Testis (tissue), 3 donors: Measurements from ENCODE around the gene TRAP1. TPM values are rescaled to one million over a fixed set of nuclear protein-coding genes. Genes with fewer than 3 reads are reported as not detected.

Experiments used
- DNase-seq: peaks from one replicate; pipeline ENCODE4 v3.0.0-alpha.2; 2019
- H3K27ac ChIP-seq, 2 donors: fragments of 200-600 bp; sonication (generic); one replicate each; pipeline ENCODE4 v1.5.1; 2019
- H3K27me3 ChIP-seq: fragments of 200-600 bp; sonication (generic); one replicate; pipeline ENCODE4 v1.5.1; 2019
- H3K36me3 ChIP-seq: fragments of 200-600 bp; sonication (generic); one replicate; pipeline ENCODE4 v1.5.1; 2017; ENCODE audit warnings: low read depth; ENCODE audit errors: missing control alignments
- H3K4me1 ChIP-seq: fragments of 200-600 bp; sonication (generic); one replicate; pipeline ENCODE4 v1.5.1; 2019
- H3K4me3 ChIP-seq, 2 donors: fragments of 200-600 bp; sonication (generic); one replicate each; pipeline ENCODE4 v1.5.1; 2017 to 2019
- H3K9me3 ChIP-seq: fragments of 200-600 bp; sonication (generic); one replicate; pipeline ENCODE4 v1.5.1; 2017
- CTCF ChIP-seq, 3 experiments: fragments of 450-650 bp in 2 of 3; fragments of 200-600 bp in 1 of 3; sonication (generic) in 1 of 3; IDR thresholded peaks; one replicate each; pipeline ENCODE4 v1.5.1; 2016 to 2019; ENCODE audit warnings: antibody characterized with exemption in 3 of 3, mild to moderate bottlenecking in 2 of 3, moderate library complexity in 1 of 3
- POLR2A ChIP-seq: fragments of 450-650 bp; IDR thresholded peaks from one replicate; pipeline ENCODE4 v1.6.1; 2017; ENCODE audit warnings: antibody characterized with exemption, mild to moderate bottlenecking, moderate library complexity
- WGBS, 2 donors: methylation state at CpG; one replicate each; pipeline ENCODE4 v1.1.5; 2018; 5-methylcytosine and 5-hydroxymethylcytosine counted together
- intact Hi-C: fragments of 100-400 bp; cut with DNase I; formaldehyde crosslinking; loops from one replicate; pipeline ENCODE4 v1.15.1; 2023; ENCODE audit warnings: low total_unique reads
- polyA plus RNA-seq: library from polyadenylated mRNA; stranded (reverse); fragments of 350-450 nt; fragmentation: Illumina TruSeq; extraction: RNeasy Lipid Tissue Mini Kit (QIAGEN cat#74804); gene quantifications from one replicate; pipeline ENCODE4 v1.2.3, GENCODE V29; 2014; ENCODE audit warnings: low read depth, low replicate concordance; ENCODE audit not compliant: insufficient read depth
- total RNA-seq, 2 donors: library from RNA; depleted of rRNA; stranded (reverse); fragments of >200 nt; gene quantifications; one replicate each; pipeline ENCODE4 v1.2.3, GENCODE V29; 2016

The TRAP1 gene
- total and polyA plus RNA-seq, 3 donors from 2014 or later, result 80.0 to 140 (median 131) TPM

- H3K27ac ChIP-seq, result no peak overlapping the region
- H3K4me3 ChIP-seq, result no peak overlapping the region
- WGBS, 2 donors, result 61 to 65% methylated on average over 13 of the region's 13 CpGs
- H3K27me3 ChIP-seq, result no peaks in the 10 kb centered on the region
- no peak for TF ChIP-seq CTCF (IDR thresholded peaks at IDR 0.05)
- no peak for TF ChIP-seq POLR2A
- H3K9me3 ChIP-seq, result no peaks in the 10 kb centered on the region
- H3K36me3 ChIP-seq, result no peaks in the 10 kb centered on the region
- no peaks in the 10 kb centered on the region for H3K4me1 ChIP-seq
- no peak for DNase-seq
- intact Hi-C loops, result no loop called here
Measured at GRCh38 chr16:3696425-3697218, 20.7 kb downstream of the TRAP1 start.

GRCh38 chr16:3695610-3696369 is 21.5 kb downstream of the TRAP1 start:
- no peak for TF ChIP-seq POLR2A
- TF ChIP-seq CTCF (IDR thresholded peaks at IDR 0.05), result no peak
- Histone ChIP-seq H3K36me3 (no peaks in the 10 kb centered on the region), H3K27me3 (no peaks in the 10 kb centered on the region), H3K27ac (no peak overlapping the region), H3K4me3 (no peak overlapping the region), H3K4me1 (no peaks in the 10 kb centered on the region), H3K9me3 (no peaks in the 10 kb centered on the region)
- WGBS, 2 donors, result 87 to 91% methylated on average over 19 of the region's 19 CpGs
- intact Hi-C loops, result no loop called here
- no peak for DNase-seq

- 87 to 88% methylated on average over 9 of the region's 9 CpGs for WGBS, 2 donors
- H3K4me1 ChIP-seq, result no peaks in the 10 kb centered on the region
- intact Hi-C loops, result loop anchor here (5.0 kb wide), 1 partner anchor 188 kb away; the partner anchor contains the start of gene CREBBP
- no peak overlapping the region for H3K27ac ChIP-seq
- TF ChIP-seq POLR2A (no peak), CTCF (IDR thresholded peaks at IDR 0.05) (no peak)
- H3K36me3 ChIP-seq, result no peaks in the 10 kb centered on the region
- no peak overlapping the region for H3K4me3 ChIP-seq
- H3K9me3 ChIP-seq, result no peaks in the 10 kb centered on the region
- no peak for DNase-seq
- H3K27me3 ChIP-seq, result no peaks in the 10 kb centered on the region
Measured at GRCh38 chr16:3694051-3694450, 23.3 kb downstream of the TRAP1 start.

GRCh38 chr16:3691761-3692160 is 25.6 kb downstream of the TRAP1 start:
- Histone ChIP-seq H3K9me3 (no peaks in the 10 kb centered on the region), H3K4me1 (no peaks in the 10 kb centered on the region), H3K4me3 (no peak overlapping the region), H3K27me3 (no peaks in the 10 kb centered on the region), H3K27ac (no peak overlapping the region), H3K36me3 (no peaks in the 10 kb centered on the region)
- WGBS, 2 donors, result 79 to 84% methylated on average over 12 of the region's 12 CpGs
- TF ChIP-seq CTCF (IDR thresholded peaks at IDR 0.05), result no peak
- no peak for TF ChIP-seq POLR2A
- intact Hi-C loops, result loop anchor here (5.0 kb wide), 1 partner anchor 191 kb away; the partner anchor contains the start of gene CREBBP
- DNase-seq, result no peak
